GM19240 (cell line): ENCODE measurements around the gene FCHSD2.
A peak's percentile ranks its signal among the peaks of the same experiment; 100 is the strongest.

Source experiments
- DNase-seq: peaks from one replicate; pipeline ENCODE4 v3.0.0; 2011; ENCODE audit warnings: low spot score; ENCODE audit not compliant: insufficient read length

Gene FCHSD2

DNA sequence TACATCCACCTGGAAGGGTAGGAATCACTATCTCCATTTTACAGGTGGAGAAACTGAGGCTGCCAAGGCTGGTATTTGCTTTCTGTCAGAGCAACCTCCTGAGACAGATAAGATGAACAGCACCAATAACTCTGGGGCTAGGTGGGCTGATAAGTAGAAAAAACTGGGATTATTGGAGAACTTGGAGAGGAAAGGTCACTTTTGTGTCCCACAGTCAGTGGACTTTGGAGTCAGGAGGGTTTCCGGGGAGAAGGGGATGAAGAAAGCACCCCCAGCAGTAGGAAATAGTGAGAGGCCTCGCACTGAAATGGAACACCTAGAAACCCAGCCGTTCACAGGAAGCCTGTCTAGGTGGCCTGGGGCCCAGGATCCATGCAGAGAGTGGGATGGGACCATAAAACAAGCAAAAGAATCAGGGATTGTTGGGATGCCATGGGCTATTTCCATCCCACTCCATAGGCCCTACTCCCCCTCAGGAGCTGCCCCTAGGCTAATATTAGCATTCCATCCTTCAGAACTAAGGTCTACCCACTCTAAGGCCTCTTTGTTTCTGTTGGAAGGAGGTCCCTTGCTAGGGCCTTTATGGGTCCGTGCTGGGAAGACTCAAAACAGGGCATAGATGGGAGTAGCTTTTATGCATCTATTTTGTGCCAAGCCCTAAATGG is 31.0 kb upstream of the FCHSD2 start:
- no peak for DNase-seq

DNA sequence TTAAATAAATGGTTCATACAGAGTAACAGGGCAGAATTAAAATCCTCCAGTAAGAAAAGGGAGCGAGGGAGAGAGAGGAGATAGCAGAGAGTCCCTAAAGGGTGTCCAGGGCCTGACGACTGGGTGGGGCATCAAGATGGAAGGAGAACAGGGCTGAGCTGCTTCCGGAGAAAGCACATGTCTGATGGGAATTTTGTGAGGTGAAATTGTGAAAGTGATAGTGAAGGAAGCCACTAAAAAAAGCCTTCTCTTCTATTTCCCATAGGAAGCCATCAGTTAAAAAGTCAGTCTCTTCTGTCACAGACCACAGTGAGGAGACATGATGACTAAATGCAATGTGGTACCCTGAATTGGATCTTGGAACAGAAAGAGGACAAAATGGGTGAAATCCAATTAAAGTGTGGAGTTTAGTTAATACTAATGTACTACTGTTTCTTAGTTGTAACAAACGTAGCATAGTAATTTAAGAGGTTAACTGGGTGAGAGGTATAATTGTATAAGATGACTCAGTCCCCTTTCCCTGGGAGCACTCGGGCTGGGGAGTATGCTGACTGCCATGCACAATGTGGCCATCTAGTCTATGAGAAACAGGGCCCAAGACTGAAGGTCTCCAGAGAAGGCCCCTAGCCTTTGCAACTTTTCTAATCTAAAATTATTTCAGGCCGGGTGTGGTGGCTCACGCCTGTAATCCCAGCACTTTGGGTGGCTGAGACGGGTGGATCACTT is 29.5 kb upstream of the FCHSD2 start:
- DNase-seq, result no peak

DNA sequence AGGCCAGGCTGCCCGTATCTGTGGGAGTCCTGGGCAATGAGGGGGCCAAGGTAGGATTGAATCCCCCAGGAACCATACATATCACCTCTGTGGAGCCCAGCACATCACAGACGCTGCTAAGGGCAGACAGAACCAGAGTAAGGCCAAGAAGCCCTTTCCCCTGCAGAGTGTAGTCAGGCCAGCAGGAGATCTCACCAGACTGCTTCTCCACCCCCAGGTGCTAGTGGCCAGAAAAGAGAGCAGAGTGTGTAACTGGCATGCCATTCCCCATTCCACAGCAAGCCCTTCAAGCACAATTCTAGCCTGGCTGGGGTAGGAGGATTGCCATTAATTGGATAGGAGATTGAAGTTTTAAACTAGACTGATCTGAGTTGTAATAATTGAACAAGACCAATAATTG is 28.0 kb upstream of the FCHSD2 start:
- no peak for DNase-seq

DNA sequence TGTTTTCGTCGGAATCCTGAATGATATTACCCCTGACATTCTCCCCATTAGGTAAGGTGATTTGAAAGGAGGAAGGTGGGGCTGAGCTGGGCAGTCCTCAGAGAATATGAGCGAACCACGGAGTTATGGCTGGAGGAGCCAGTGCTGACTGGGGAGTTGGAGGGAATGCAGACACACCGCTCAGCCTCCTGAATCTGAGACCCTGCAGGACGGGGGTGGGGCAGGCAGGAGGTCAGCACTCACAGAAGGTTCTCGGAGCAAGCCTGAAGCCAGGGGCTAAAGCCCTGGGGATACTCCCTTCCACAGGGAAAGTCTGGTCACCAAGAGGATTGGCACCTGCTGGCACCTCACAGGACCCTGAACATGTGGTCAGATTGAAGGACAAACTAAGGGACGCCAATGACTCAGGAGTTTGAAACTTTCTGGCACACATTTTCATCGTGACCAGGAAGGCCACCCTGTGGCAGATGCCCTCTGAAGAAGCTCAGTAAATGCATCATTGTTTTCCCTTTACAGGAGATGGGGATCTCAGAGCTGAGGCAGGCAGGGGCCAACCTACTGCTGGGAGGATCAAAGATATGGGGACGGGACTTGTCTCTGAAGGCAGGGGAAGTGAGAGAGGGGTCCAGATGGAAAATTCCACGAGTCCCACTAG is 26.9 kb upstream of the FCHSD2 start:
- DNase-seq, result no peak

DNA sequence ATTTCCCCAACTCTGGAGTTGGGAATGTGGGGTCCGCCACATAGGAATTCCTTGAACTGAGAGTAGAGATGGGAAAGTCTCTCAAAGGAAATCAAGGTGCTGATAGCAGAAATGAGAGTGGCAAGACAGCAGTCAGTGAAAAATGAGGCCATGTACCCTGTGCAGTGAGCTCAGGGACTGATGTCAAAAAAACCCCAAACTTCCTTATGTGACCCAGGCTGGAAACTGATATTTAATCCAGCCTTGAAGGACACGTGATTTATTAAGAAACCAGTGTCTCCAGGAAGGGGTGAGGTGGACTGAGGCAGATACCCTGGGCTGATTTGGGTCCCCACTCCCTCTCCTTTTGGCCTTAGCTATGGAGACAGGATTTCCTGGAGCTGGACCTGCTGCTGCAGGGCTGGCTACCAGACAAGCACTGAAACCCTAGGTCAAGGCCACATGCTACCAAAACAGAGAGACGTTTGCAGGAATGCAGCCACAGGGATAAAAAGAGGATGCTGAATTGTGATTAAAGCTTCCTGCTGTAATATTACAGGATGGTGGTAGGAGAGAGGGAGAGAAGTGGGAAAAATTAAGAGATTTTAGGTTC is 25.3 kb upstream of the FCHSD2 start:
- no peak for DNase-seq

DNA sequence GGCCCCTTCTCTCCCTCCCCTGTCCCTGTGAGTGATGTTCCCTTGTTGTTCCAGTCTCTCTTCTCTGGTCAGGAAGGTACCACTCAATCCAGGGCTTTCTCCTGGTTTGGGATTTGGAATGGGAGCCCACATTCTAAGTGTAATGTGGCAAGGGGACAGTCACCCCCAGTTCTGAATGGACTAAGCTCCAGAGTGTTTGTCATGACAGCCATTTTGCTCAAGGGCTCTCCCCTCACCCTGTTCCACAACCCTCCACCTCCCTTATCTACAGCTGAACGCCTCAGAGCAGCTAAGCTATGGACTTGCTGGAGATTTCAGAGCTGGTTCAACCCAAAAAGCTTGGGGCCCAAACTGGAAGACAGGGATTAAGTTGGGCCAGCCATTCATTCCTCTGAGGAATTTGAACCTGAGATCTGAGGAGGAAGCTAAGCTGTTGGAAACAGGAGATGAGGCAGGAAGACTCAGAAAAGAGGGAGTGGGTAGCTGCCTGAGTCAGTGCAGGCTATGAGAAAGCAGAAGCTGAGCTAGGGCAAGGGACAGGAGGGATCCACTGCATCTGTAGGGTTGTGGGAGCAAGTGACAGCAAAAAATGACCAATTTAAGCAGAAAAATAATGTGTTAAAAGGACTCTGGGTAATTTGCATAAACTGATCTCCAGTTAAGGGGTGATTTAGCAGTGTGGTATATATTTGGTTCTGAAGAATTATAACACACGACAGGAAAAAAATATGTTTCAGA is 22.9 kb upstream of the FCHSD2 start:
- no peak for DNase-seq

DNA sequence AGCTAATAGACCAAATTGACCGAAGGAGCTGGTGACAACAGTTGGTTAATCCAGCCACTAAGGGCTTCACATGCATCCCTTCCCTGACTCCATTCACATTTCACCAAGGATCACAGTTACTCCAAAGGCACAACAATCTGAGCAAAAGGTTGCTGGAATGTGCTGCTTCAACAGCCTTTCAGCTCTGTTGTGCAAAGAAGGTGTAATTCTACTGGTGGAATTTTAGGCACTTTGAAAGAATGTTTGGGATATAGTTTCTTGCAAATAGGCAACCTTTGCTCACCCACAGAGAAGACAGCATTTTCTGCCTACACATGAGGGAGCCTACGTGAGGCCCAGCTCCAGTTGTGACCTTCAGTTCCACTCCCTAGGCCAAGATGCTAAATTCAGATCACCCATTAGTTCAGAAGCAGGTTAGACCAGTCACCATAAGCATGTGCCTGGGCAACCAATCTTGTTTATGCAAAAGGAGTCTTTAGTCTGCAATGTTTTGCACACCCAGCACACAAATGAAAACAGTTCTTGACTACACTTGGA is 21.6 kb upstream of the FCHSD2 start:
- no peak for DNase-seq

DNA sequence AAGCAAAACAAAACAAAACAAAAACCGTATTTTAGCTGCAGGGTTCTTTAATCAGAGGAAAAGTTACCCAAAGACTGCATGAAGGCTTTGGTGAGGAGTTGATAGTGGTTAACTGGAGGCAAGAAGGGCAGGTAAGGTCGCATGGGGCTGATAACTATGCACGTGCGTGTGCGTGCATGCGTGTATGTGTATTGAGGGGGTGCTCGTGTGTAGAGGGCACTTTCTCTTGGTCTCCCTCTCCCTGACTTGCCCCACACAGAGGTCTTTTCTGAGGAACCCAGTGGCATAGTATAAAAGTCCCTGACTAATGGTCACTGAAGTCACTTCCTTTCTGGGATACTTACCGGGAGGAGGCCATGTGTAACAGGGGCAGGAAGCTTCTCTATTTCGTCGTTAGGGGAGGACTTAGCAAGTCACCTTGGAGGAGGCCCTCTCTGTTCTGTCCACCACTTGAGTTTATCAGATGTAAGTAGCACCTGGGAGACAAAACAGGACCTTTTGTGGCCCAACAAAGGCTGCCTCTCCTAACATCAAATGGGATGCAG is 20.1 kb upstream of the FCHSD2 start:
- no peak for DNase-seq

DNA sequence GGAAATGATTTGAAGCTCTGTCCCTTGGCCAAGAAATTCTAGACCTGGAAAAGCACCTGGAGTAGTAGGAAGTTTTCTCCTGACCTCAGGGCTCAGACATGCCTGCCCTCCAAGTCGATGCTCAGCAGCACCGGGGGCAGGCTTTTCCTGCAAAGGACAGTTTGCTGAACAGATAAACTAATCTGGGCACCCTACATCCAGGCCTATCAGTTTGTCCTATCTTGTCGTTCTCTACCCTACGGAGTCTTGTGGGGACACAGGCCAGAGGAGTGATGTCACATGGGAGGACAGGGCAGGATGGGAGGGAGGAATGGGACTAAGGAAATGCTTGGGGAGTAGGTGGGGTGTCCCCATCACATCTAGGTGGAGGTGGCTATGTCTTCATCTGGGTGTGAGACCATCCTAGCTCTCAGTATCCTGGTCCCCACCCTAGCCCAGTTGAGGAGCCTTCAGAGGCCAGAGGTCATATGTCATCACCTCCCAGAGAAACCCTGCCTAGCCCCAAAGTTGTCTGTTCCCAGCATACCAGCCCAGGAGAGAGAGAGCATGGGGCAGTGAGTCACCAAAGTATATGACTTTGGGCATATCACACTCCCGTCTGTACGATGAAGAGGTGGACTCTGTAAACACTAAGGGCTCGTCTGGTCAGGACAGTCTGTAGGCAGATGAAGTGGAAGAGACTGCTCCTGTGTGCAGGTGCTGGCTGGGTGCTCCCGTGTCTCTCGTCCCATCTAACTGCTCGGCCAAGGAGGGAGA is 18.1 kb upstream of the FCHSD2 start:
- no peak for DNase-seq

DNA sequence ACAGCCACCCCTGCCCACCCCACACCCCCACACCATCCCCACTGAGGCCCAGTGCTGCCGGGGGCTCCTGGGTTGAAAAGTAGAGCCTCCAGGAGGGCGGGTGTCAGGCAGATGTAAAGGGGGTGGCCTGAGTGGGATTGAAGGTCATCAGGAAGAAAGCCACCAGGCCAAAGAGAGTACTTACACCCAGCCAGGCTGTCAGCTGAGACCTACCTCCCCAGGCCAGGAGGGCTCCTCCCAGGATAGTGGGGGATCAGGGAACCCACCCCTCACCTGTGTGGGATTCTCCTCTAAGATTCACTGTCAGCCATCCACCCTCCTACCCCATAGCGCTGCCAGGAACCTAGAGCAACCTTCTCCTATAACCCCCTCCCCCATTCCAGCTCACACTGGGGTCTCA is 17.2 kb upstream of the FCHSD2 start:
- no peak for DNase-seq

DNA sequence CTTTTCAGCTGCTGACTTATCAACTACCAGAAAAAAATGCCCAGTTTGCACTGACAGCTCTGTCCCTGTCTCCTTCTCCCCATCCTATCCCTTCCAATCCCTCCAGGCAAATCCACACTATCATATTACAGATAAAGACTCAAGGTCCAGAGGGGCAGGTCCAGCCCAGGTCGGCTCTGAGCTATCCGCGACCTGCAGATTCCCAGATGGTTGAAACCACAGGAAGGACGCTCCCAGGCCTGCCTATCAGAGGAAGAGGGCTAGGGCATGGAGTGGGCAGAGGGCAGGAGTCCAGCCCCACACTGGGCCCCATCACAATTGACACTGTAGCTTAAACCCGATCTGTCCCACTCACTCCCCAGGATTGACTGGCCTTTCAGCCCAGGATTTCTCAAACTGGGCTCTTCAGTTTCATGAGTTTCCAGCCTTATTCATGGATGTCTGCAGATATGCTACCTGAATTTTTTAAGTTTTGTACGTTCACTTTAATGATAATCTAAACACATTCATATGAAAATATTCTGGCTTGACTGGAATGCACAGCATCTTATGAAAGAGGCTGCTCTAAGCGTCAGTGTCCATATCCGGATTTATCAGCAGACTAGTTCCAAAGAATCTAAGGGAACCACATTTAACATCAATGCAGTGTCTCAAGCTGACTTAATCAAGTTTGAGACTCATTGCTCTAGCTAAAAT is 16.4 kb upstream of the FCHSD2 start:
- no peak for DNase-seq

DNA sequence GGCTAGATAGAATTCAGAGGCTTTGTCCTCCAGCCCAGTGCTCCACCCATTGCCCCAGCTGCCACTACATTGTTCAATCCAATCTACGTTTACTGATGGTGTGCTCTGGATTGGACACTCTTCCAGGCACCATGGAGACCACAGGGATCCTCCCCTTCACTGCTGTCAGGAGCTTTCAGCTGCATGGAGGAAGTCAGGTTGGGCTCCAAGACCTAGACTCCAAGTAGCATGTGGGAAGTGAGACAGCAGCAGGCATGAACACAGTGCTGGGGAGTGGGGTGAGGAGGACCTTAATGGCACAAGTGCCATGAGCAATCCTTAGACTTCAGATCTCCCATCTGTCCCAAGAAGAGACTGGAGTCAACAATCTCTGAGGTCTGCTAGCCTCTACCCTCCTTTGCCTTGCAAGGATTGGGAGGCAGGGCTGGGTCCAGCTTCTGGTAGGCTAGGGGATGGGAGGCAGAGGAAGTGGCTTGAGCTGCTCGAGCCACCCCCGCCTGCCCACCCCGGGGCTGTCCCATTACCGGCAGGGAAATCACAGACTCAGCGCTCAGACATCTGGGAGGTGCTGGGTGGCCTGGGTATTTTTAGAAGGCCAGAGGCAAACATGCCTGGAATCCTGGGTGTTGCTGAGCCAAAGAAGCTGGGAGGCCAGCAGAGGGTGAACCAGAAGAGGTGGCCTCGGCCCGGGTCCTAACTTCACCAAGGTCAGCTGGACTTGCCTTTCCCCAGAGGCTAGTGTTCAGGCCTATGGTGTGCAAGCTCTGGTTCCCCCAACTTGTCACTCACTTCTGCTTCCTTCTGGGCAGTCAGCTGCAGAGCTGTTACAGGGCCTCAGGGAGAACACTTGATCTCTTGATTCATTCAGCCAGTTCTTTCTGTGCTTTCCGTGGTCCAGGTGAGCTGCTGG is 15.2 kb upstream of the FCHSD2 start:
- DNase-seq, result no peak

DNA sequence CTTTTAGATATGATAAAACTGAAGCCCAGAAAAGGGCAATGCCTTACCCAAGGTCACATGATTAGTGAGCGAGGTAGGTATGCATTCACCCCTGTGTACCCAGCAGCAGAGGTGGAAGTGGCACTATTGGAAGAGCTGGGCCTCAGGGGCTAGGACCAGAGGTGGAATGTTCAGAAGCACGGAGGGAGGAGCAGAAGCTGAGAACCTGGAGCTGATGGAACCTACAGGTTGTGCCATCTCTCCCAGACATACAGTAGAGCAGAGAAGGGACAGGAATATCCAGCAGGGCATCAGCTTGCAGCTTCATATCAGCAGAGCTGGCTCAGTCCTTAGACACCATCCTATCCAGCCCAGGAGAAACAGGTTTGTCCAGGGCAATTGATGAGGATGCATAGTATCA is 14.6 kb upstream of the FCHSD2 start:
- no peak for DNase-seq

DNA sequence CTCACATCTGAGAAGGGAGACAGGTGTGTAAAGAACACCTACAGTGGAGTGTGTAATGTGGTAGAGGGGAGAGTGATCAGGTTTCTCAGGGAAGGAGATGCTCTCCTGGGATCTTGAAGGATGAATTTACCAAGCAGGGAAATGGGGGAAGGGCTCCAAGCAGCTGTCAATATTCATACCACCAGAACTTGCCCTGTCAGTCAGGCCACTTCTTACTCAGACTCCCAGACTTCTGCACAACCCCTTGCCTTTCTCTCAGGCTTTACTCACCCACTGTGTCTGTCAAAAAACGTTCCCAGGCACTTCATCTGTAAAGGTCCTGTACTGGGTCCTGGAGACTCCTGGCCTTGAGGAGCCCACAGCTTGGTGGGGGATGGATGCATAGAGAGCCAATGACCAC is 14.0 kb upstream of the FCHSD2 start:
- no peak for DNase-seq

DNA sequence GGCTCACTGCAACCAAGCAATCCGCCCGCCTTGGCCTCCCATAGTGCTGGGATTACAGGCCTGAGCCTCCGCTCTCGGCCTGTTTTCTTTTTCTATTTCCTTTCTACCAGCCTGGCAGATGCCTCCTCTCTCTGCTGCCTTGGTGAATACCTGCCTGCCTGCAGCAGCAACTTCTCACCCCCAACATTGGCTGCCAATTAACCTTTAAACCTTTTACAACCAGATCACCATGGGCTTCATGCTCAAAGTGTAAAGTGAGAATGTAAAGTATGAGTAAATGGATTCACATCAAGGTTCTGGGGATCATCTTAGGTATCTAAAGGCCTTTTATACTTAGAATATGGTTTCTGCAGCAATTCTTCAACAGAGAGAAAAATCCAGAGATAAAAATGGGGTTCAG is 13.0 kb upstream of the FCHSD2 start:
- DNase-seq, result no peak

DNA sequence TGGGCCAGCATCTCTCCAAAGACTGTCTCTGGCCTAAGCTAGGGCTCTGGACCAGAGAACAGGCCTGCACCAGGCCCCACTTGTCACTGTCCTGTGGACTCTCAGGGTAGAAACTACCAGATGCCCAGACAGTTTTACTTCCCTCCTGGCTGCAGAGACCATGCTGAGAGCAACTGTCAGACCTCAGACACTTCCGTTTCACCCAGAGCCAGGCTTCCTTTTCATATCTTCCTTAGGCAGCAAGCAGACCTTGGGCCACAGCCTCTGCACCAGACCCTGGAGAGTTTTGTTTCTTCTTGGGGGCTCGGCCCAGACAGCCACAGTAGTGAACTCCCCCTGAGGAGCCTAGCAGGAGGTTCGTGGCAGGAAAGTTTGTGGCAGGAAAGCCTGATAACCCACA is 12.1 kb upstream of the FCHSD2 start:
- no peak for DNase-seq

DNA sequence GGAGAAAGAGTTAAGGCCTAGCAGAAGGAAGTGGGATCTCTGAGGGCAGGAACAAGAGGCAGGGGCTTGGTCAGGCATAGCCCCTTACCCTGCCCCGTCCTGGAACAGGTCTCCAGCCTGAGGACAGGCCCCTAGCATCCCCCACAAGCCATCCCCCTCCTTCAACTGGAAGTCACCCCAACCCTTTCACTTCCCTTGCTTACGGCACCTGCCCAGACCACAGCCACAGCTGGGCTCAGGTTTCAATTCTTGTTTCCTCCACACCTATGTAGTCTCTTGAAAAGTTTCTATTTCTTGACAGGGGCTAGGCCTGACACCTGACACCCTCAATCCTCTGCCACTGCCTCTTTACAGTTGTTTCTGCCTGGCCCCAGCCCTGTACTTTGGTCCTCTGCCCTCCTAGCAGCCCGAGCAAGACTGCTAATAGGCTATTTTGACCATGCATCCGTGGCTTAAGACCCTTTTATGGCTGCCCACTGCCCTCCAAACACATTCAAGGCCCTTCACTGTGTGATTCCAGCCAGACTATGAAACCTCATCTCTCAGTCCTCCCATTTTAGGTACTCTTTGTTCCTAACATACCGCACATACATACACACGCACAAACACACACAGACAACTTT is 10.9 kb upstream of the FCHSD2 start:
- DNase-seq, result peak; percentile 62
